Esophagus squamous epithelium (tissue), 4 donors: ENCODE measurements around the gene FNDC1.

Source experiments
- POLR2A ChIP-seq, 4 donors: fragments of 450-650 bp; IDR thresholded peaks; one replicate each; pipeline ENCODE4 v1.6.1; 2017; ENCODE audit warnings: antibody characterized with exemption in 4 of 4, mild to moderate bottlenecking in 4 of 4, moderate library complexity in 3 of 4
- TF ChIP-seq, protein P1 (sequence below), 6 experiments: fragments of 450-650 bp in 4 of 6; fragments of 200-600 bp in 2 of 6; sonication (generic) in 2 of 6; IDR thresholded peaks; one replicate each; pipeline ENCODE4 v1.5.1; 2016 to 2019; ENCODE audit warnings: antibody characterized with exemption in 6 of 6, mild to moderate bottlenecking in 4 of 6, moderate library complexity in 4 of 6

DNA sequence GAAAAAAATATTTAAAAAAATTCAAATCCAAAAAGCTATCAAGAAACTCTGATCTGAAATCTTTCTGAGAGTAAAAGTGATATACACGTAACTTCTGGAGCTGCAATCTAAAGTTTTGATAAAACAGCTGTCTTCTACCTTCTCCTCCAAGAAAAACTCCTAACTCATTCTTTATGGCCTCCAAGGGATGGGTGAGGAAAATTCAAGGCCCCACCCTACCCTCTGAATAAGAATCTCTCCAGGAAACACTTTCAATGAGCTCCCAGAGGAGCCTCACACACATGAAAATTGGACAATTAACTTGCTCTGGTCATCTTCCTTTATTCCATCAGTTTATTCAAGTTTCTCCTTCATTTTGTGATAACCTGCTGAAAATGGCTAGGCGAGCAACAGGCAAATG, 93.4 kb downstream of the FNDC1 start:
- TF ChIP-seq, protein P1, sequence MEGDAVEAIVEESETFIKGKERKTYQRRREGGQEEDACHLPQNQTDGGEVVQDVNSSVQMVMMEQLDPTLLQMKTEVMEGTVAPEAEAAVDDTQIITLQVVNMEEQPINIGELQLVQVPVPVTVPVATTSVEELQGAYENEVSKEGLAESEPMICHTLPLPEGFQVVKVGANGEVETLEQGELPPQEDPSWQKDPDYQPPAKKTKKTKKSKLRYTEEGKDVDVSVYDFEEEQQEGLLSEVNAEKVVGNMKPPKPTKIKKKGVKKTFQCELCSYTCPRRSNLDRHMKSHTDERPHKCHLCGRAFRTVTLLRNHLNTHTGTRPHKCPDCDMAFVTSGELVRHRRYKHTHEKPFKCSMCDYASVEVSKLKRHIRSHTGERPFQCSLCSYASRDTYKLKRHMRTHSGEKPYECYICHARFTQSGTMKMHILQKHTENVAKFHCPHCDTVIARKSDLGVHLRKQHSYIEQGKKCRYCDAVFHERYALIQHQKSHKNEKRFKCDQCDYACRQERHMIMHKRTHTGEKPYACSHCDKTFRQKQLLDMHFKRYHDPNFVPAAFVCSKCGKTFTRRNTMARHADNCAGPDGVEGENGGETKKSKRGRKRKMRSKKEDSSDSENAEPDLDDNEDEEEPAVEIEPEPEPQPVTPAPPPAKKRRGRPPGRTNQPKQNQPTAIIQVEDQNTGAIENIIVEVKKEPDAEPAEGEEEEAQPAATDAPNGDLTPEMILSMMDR (IDR thresholded peaks at IDR 0.05), result no peak
- TF ChIP-seq POLR2A (IDR thresholded peaks at IDR 0.05), result no peak
